Fibroblast of skin of left biceps (primary cell): ENCODE measurements around the gene HEATR3.
"Not testable (repeated sequence)": the region's sequence is repeated elsewhere in the genome, so short reads cannot be mapped to it uniquely, and the experiment has no call there.

ENCODE experiments used
- DNase-seq, 2 experiments: peaks; one replicate each; pipeline ENCODE4 v3.0.0-alpha.2; 2013; ENCODE audit warnings: low read depth in 2 of 2

Gene HEATR3

GRCh38 chr16:50102051-50102746 lies 36.4 kb downstream of the HEATR3 start:
- DNase-seq: peak; percentile 40 to 51

- DNase-seq: no peak
Measured at GRCh38 chr16:50103764-50104163, 38.0 kb downstream of the HEATR3 start.

GRCh38 chr16:50114357-50115129 lies 48.8 kb downstream of the HEATR3 start:
- no peak for DNase-seq

GRCh38 chr16:50120711-50121110 lies 54.9 kb downstream of the HEATR3 start:
- no peak for DNase-seq

- DNase-seq: no peak
Measured at GRCh38 chr16:50121278-50121677, 55.5 kb downstream of the HEATR3 start.

- DNase-seq: no peak
Measured at GRCh38 chr16:50121721-50122445, 56.1 kb downstream of the HEATR3 start.

- no peak for DNase-seq
Measured at GRCh38 chr16:50123417-50123816, 57.6 kb downstream of the HEATR3 start.

- no peak for DNase-seq
Measured at GRCh38 chr16:50124769-50125168, 59.0 kb downstream of the HEATR3 start.

- DNase-seq: no peak
Measured at GRCh38 chr16:50126183-50126582, 60.4 kb downstream of the HEATR3 start.

- DNase-seq: not testable (repeated sequence)
Measured at GRCh38 chr16:50132571-50132970, 66.8 kb downstream of the HEATR3 start.

GRCh38 chr16:50133214-50133613 lies 67.4 kb downstream of the HEATR3 start:
- DNase-seq: no peak

- DNase-seq: no peak
Measured at GRCh38 chr16:50136399-50136798, 70.6 kb downstream of the HEATR3 start.

- no peak for DNase-seq
Measured at GRCh38 chr16:50137268-50137667, 71.5 kb downstream of the HEATR3 start.

- DNase-seq: no peak
Measured at GRCh38 chr16:50139580-50139979, 73.8 kb downstream of the HEATR3 start.

- DNase-seq: no peak
Measured at GRCh38 chr16:50144211-50144610, 78.4 kb downstream of the HEATR3 start.

- no peak for DNase-seq
Measured at GRCh38 chr16:50146479-50147435, 81.0 kb downstream of the HEATR3 start.

GRCh38 chr16:50151322-50151721 lies 85.6 kb downstream of the HEATR3 start:
- no peak for DNase-seq

GRCh38 chr16:50151756-50152155 lies 86.0 kb downstream of the HEATR3 start:
- DNase-seq: no peak

- DNase-seq: no peak
Measured at GRCh38 chr16:50152351-50152806, 86.6 kb downstream of the HEATR3 start.

GRCh38 chr16:50152807-50153595 lies 87.2 kb downstream of the HEATR3 start, which contains the start of gene TENT4B:
Gene TENT4B (plus strand): TSS chr16:50153306. CDS start chr16:50153622, 316 bp downstream.
- peak; percentile 56 to 58 for DNase-seq
